Keratinocyte (primary cell): ENCODE measurements around the gene NPM1. TPM values are rescaled to one million over a fixed set of nuclear protein-coding genes. Genes with fewer than 3 reads are reported as not detected.
A peak's percentile ranks its signal among the peaks of the same experiment; 100 is the strongest.

Experiments used
- DNase-seq: peaks from one replicate; pipeline ENCODE4 v3.0.0-alpha.2; 2011; ENCODE audit warnings: low read depth, missing footprints, low spot score
- FAIRE-seq: peaks from 2 replicates; lab custom pipeline; 2011; peaks lifted over from hg19 to GRCh38; lab: Jason Lieb, UNC
- H2AFZ ChIP-seq: 2 replicates; pipeline ENCODE4 v1.6.0; 2012; ENCODE audit warnings: low read length, control low read depth, inconsistent platforms; ENCODE audit not compliant: control insufficient read depth
- H3K27ac ChIP-seq: 2 replicates; pipeline ENCODE4 v1.5.1; 2011; ENCODE audit warnings: low read length; ENCODE audit not compliant: control insufficient read depth, insufficient read depth
- H3K27me3 ChIP-seq: 3 replicates; pipeline ENCODE4 v1.6.0; 2011; ENCODE audit warnings: low read length; ENCODE audit not compliant: control insufficient read depth, insufficient read depth; ENCODE audit errors: extremely low read depth
- H3K36me3 ChIP-seq, 2 experiments: 2 replicates in 1 of 2; 3 replicates in 1 of 2; pipeline ENCODE4 v1.5.1; 2011; ENCODE audit warnings: low read length in 2 of 2, mild to moderate bottlenecking in 1 of 2; ENCODE audit not compliant: control insufficient read depth in 2 of 2, insufficient read depth in 2 of 2; ENCODE audit errors: extremely low read depth in 1 of 2
- H3K4me1 ChIP-seq: 3 replicates; pipeline ENCODE4 v1.5.1; 2011; ENCODE audit warnings: low read length; ENCODE audit not compliant: control insufficient read depth, insufficient read depth; ENCODE audit errors: extremely low read depth
- H3K4me2 ChIP-seq: 3 replicates; pipeline ENCODE4 v1.6.0; 2011; ENCODE audit warnings: low read depth, low read length; ENCODE audit not compliant: control insufficient read depth, insufficient read depth; ENCODE audit errors: extremely low read depth
- H3K4me3 ChIP-seq, 3 experiments: fragments of 200-600 bp in 1 of 3; sonication (generic) in 1 of 3; 2 replicates in 2 of 3; 3 replicates in 1 of 3; pipeline ENCODE4 v1.5.1; 2011 to 2016; ENCODE audit warnings: low read length in 3 of 3, mild to moderate bottlenecking in 3 of 3, control low read depth in 2 of 3, inconsistent platforms in 1 of 3, low read depth in 1 of 3, mixed read lengths in 1 of 3, mixed run types in 1 of 3, moderate library complexity in 1 of 3; ENCODE audit not compliant: control insufficient read depth in 2 of 3, insufficient read depth in 2 of 3; ENCODE audit errors: extremely low read depth in 1 of 3
- H3K79me2 ChIP-seq: 2 replicates; pipeline ENCODE4 v1.6.0; 2012; ENCODE audit warnings: low read length; ENCODE audit not compliant: control insufficient read depth, insufficient read depth
- H3K9ac ChIP-seq: 3 replicates; pipeline ENCODE4 v1.6.0; 2011; ENCODE audit warnings: low read length; ENCODE audit not compliant: control insufficient read depth, insufficient read depth; ENCODE audit errors: extremely low read depth
- H3K9me1 ChIP-seq: 3 replicates; pipeline ENCODE4 v1.6.0; 2011; ENCODE audit warnings: low read length; ENCODE audit not compliant: control insufficient read depth, insufficient read depth; ENCODE audit errors: extremely low read depth
- H3K9me3 ChIP-seq: 2 replicates; pipeline ENCODE4 v1.5.1; 2012; ENCODE audit warnings: low read depth, low read length; ENCODE audit not compliant: control insufficient read depth
- H4K20me1 ChIP-seq: 3 replicates; pipeline ENCODE4 v1.6.0; 2011; ENCODE audit warnings: low read length; ENCODE audit not compliant: control insufficient read depth, insufficient read depth; ENCODE audit errors: extremely low read depth
- EZH2 ChIP-seq: IDR thresholded peaks from one replicate; pipeline ENCODE4 v1.6.1; 2012; ENCODE audit warnings: inconsistent platforms, mild to moderate bottlenecking, low read length, moderate library complexity
- dilution Hi-C: fragments of 300-500 bp; cut with MboI; formaldehyde crosslinking; loops from one replicate; pipeline ENCODE4 v1.7.0; 2020; ENCODE audit warnings: low sequenced_read_pairs; ENCODE audit not compliant: extremely low pct_ligation_motif_present
- polyA plus RNA-seq, 5 experiments: library from polyadenylated mRNA; depleted of rRNA in 3 of 5; stranded (reverse) in 3 of 5; stranded (forward) in 1 of 5; unstranded in 1 of 5; fragments of >200 nt; gene quantifications; 1 replicate in 1 of 5; 2 replicates in 3 of 5; 3 replicates in 1 of 5; pipeline versions ENCODE4 v1.2.1 to v1.2.3, GENCODE V29; 2011 to 2012; ENCODE audit warnings: missing spikeins in 2 of 5, low read depth in 1 of 5, low replicate concordance in 1 of 5
- TF ChIP-seq, protein P1 (sequence below), 3 experiments: IDR thresholded peaks in 1 of 3; conservative IDR thresholded peaks in 1 of 3; optimal IDR thresholded peaks in 1 of 3; 2 replicates in 2 of 3; 3 replicates in 1 of 3; pipeline versions ENCODE3 to v1.5.1; 2011; ENCODE audit warnings: low read length in 3 of 3, mild to moderate bottlenecking in 3 of 3, moderate library complexity in 2 of 3, control low read depth in 1 of 3, inconsistent platforms in 1 of 3; ENCODE audit not compliant: insufficient read depth in 2 of 3; ENCODE audit errors: extremely low read depth in 1 of 3

NPM1 gene
- polyA plus RNA-seq, 1 donor (not counting 4 experiments of a cell fraction or from before 2014, with no cell fraction given): 2,398 TPM

GRCh38 chr5:171451421-171451820, 63.8 kb downstream of the NPM1 start:
- peak overlapping the region; percentile 41 for H3K4me2 ChIP-seq

DNA sequence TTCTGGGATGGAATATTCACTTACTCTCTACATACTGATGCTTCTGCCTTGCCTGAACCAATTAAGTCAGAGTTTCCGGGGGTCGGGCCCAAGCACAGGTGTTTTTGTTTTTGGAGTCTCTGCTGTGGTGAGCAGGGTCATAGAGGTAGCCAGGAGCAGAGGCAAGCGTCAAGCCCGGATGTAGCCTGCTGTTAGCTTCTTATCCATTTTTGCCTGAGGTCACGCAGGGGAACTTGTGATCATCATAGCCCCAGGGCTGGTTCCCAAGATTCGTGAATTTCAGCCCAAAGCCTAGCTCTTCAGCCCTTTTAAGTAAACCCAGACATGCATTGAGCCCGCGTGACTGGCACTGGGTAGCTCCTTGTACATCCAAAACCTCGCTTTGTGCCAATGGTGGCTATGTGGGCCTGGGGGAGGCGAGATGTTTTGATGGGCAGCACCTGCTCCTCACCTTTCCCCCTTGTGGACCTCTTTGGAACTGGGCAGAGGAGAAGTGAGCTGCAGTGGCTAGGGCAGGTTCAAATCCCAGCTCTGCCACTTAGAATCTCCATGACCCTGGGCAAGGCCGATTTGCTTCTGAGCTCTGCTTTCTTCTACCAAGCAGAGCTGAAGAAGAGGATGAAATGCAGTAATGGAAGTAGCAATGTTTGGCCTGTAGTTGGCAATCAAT, 65.5 kb downstream of the NPM1 start:
- TF ChIP-seq EZH2: no peak
- TF ChIP-seq, protein P1, sequence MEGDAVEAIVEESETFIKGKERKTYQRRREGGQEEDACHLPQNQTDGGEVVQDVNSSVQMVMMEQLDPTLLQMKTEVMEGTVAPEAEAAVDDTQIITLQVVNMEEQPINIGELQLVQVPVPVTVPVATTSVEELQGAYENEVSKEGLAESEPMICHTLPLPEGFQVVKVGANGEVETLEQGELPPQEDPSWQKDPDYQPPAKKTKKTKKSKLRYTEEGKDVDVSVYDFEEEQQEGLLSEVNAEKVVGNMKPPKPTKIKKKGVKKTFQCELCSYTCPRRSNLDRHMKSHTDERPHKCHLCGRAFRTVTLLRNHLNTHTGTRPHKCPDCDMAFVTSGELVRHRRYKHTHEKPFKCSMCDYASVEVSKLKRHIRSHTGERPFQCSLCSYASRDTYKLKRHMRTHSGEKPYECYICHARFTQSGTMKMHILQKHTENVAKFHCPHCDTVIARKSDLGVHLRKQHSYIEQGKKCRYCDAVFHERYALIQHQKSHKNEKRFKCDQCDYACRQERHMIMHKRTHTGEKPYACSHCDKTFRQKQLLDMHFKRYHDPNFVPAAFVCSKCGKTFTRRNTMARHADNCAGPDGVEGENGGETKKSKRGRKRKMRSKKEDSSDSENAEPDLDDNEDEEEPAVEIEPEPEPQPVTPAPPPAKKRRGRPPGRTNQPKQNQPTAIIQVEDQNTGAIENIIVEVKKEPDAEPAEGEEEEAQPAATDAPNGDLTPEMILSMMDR (optimal IDR thresholded peaks at IDR 0.05 in 1 of 3, IDR thresholded peaks at IDR 0.05 in 1 of 3, conservative IDR thresholded peaks at IDR 0.05 in 1 of 3; ENCODE audit: extremely low read depth in 1 of 3, insufficient read depth in 2 of 3, low read length in 3 of 3): peak in 1 of 3 experiments; percentile 7
- Histone ChIP-seq H3K9me1 (no peaks in the 10 kb centered on the region), H3K9ac (no peak overlapping the region), H3K27me3 (peaks cover 1% of the 10 kb centered on the region), H3K79me2 (no peaks in the 10 kb centered on the region), H3K4me3 (no peak overlapping the region), H3K9me3 (no peaks in the 10 kb centered on the region), H3K36me3 (no peaks in the 10 kb centered on the region), H2AFZ (no peak overlapping the region), H3K4me1 (no peaks in the 10 kb centered on the region), H4K20me1 (no peaks in the 10 kb centered on the region), H3K27ac (no peak overlapping the region), H3K4me2 (no peak overlapping the region)
- DNase-seq (no peak), FAIRE-seq (no peak)
- dilution Hi-C loops: no loop called here

More at GRCh38 chr5:171451421-171451820, 63.8 kb downstream of the NPM1 start:
- Histone ChIP-seq H3K9me1 (no peaks in the 10 kb centered on the region), H3K79me2 (no peaks in the 10 kb centered on the region), H3K36me3 (no peaks in the 10 kb centered on the region), H2AFZ (no peak overlapping the region), H4K20me1 (no peaks in the 10 kb centered on the region), H3K9ac (peak overlapping the region; percentile 62), H3K4me1 (no peaks in the 10 kb centered on the region), H3K27ac (no peak overlapping the region), H3K4me3 (no peak overlapping the region), H3K9me3 (no peaks in the 10 kb centered on the region), H3K27me3 (peaks cover 4% of the 10 kb centered on the region)
- dilution Hi-C loops: no loop called here
- no peak for TF ChIP-seq EZH2
- TF ChIP-seq, protein P1 (optimal IDR thresholded peaks at IDR 0.05 in 1 of 3, IDR thresholded peaks at IDR 0.05 in 1 of 3, conservative IDR thresholded peaks at IDR 0.05 in 1 of 3; ENCODE audit: extremely low read depth in 1 of 3, insufficient read depth in 2 of 3, low read length in 3 of 3): no peak
- DNase-seq (no peak), FAIRE-seq (no peak)
